HUES48 (cell line): ENCODE results near the gene RIGI.
"Not testable (repeated sequence)": the region's sequence is repeated elsewhere in the genome, so short reads cannot be mapped to it uniquely, and the experiment has no call there.

Source experiments
- H3K27ac ChIP-seq: one replicate; pipeline ENCODE4 v1.7.0; 2013; ENCODE audit warnings: low read depth, low read length, inconsistent platforms
- H3K27me3 ChIP-seq: 2 replicates; pipeline ENCODE4 v1.6.1; 2013; ENCODE audit warnings: mild to moderate bottlenecking, low read length; ENCODE audit not compliant: control insufficient read depth, insufficient read depth
- H3K36me3 ChIP-seq: 2 replicates; pipeline ENCODE4 v1.6.1; 2013; ENCODE audit warnings: low read length; ENCODE audit not compliant: control insufficient read depth, insufficient read depth
- H3K4me1 ChIP-seq: 2 replicates; pipeline ENCODE4 v1.6.1; 2013; ENCODE audit warnings: mild to moderate bottlenecking, low read length; ENCODE audit not compliant: control insufficient read depth, insufficient read depth
- H3K4me3 ChIP-seq: 2 replicates; pipeline ENCODE4 v1.5.1; 2013; ENCODE audit warnings: mild to moderate bottlenecking, low read depth, low read length
- H3K9ac ChIP-seq: 2 replicates; pipeline ENCODE4 v1.6.1; 2013; ENCODE audit warnings: mild to moderate bottlenecking, low read depth, low read length, moderate library complexity
- H3K9me3 ChIP-seq: 2 replicates; pipeline ENCODE4 v1.6.1; 2013; ENCODE audit warnings: low read length; ENCODE audit not compliant: control insufficient read depth, insufficient read depth

The RIGI gene

DNA sequence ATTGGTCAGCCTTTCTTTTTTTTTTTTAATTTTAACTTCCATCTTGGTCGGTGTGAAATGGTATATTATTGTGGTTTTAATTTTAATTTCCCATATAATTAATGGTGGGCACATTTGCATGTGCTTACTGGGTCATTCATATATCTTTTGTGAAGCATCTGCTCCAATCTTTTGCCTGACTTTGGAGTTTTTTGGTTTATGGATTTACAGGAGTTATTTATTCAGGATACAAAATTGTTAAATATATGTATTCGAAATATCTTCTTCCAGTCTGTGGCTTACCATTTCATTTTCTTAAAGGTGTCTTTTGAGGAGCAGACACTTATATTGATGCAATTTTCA, 682 bp upstream of the RIGI start:
- Histone ChIP-seq H3K9ac (no peak overlapping the region), H3K9me3 (peaks cover 4% of the 10 kb centered on the region), H3K27me3 (no peaks in the 10 kb centered on the region), H3K4me1 (peaks cover 16% of the 10 kb centered on the region), H3K27ac (no peak overlapping the region), H3K4me3 (peak overlapping the region; percentile 82), H3K36me3 (peaks cover 3% of the 10 kb centered on the region; the same call in 1 of the 2 replicates)

DNA sequence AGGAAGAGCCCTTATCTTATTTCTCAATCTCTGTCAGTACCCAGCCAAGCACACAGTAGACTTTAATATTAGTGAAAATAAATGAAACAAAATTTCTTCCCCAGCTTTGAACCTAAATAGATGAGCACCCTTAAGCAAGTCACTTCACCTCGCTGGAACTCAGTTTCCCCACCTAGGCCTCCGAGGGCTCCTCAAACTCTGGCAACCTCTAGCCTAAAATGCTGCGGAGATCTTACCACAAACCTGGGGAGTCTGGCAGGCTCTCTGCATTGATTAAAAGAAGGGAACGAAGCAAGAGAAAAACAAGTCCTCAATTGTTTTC, 326 bp downstream of the RIGI start:
- H3K4me1 ChIP-seq = peaks cover 16% of the 10 kb centered on the region
- peaks cover 3% of the 10 kb centered on the region; the same call in 1 of the 2 replicates for H3K36me3 ChIP-seq
- H3K9me3 ChIP-seq = peaks cover 10% of the 10 kb centered on the region
- H3K9ac ChIP-seq = peak overlapping the region; percentile 69
- H3K4me3 ChIP-seq = peak overlapping the region; percentile 82
- peak overlapping the region; percentile 52 for H3K27ac ChIP-seq
- H3K27me3 ChIP-seq = no peaks in the 10 kb centered on the region

- Histone ChIP-seq H3K27ac (no peak overlapping the region), H3K9ac (peak overlapping the region; percentile 69; the same call in 1 of the 2 replicates), H3K4me3 (peak overlapping the region; percentile 82), H3K9me3 (peaks cover 13% of the 10 kb centered on the region), H3K27me3 (no peaks in the 10 kb centered on the region), H3K36me3 (peaks cover 3% of the 10 kb centered on the region; the same call in 1 of the 2 replicates), H3K4me1 (peaks cover 16% of the 10 kb centered on the region)
These were observed 896 bp downstream of the RIGI start for GRCh38 chr9:32524892-32525708.

DNA sequence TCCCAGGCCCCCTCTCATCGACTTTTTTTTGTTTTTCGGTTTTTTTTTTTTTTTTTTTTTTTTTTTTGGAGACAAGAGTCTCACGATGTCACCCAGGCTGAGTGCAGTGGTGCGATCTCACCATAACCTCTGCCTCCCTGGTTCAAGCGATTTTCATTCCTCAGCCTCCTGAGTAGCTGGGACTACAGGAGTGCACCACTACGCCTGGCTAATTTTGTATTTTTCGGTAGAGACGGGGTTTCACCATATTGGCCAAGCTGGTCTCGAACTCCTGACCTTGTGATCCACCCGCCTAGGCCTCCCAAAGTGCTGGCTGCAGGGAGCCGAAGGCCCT, 1.5 kb downstream of the RIGI start:
- not testable (repeated sequence) for H3K27ac ChIP-seq, H3K27me3 ChIP-seq, H3K9ac ChIP-seq, H3K36me3 ChIP-seq
- Histone ChIP-seq H3K4me1 (peaks cover 16% of the 10 kb centered on the region), H3K4me3 (peak overlapping the region; percentile 82; the same call in 1 of the 2 replicates), H3K9me3 (peaks cover 19% of the 10 kb centered on the region)

GRCh38 chr9:32523910-32524309, 2.1 kb downstream of the RIGI start:
- Histone ChIP-seq H3K27ac (no peak overlapping the region), H3K9me3 (peaks cover 25% of the 10 kb centered on the region), H3K4me3 (no peak overlapping the region), H3K27me3 (no peaks in the 10 kb centered on the region), H3K4me1 (peaks cover 16% of the 10 kb centered on the region), H3K9ac (no peak overlapping the region), H3K36me3 (peaks cover 3% of the 10 kb centered on the region; the same call in 1 of the 2 replicates)

DNA sequence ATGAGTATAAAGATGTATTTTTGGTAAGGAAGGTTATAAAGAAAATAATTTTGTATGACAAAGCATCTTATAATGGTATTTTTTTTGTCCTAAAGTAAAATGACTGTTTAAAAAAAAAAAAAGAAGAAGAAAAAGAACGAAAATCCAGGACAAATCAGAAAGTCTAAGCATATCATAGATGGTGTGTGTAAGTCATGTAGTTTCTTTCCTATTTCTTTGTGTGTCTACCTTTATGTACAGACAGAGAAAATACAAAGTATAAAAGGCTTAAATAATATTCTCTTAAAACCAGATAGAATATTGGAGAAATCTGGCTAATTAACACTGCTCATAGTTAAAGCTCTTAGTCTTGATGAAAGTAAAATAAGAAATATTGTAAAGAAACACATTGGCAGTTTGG, 7.7 kb downstream of the RIGI start:
- no peak overlapping the region for H3K27ac ChIP-seq
- H3K4me3 ChIP-seq = no peak overlapping the region
- no peak overlapping the region for H3K9ac ChIP-seq
- no peaks in the 10 kb centered on the region for H3K4me1 ChIP-seq
- peaks cover 3% of the 10 kb centered on the region; the same call in 1 of the 2 replicates for H3K36me3 ChIP-seq
- H3K27me3 ChIP-seq = no peaks in the 10 kb centered on the region
- H3K9me3 ChIP-seq = peaks cover 53% of the 10 kb centered on the region

DNA sequence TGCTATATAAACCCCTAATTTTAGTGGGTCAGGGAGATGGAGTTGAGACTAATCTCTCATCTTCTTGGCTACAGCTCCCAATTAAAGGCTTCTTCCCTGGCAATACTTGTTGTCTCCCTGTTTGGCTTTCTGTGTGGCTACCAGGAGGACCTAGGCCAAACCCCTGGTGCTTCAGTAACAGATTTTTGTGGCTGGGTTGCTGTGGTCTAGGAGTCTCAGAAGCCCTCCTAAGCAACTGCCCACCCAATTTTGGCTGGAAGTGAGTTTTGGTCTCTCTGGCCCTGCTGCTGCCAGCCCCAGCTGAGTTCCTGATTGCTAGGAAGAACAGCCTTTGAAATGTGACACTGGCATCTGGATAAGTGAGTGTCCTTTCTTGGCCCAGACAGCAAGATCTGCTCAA, 9.8 kb downstream of the RIGI start:
- Histone ChIP-seq H3K4me3 (no peak overlapping the region), H3K4me1 (no peaks in the 10 kb centered on the region), H3K9ac (no peak overlapping the region), H3K9me3 (peaks cover 45% of the 10 kb centered on the region), H3K27ac (no peak overlapping the region), H3K36me3 (no peaks in the 10 kb centered on the region), H3K27me3 (no peaks in the 10 kb centered on the region)

GRCh38 chr9:32508728-32509127, 17.3 kb downstream of the RIGI start:
- Histone ChIP-seq H3K9me3 (no peaks in the 10 kb centered on the region), H3K4me1 (peaks cover 8% of the 10 kb centered on the region; the same call in 1 of the 2 replicates), H3K27me3 (no peaks in the 10 kb centered on the region), H3K4me3 (no peak overlapping the region), H3K9ac (no peak overlapping the region), H3K27ac (no peak overlapping the region), H3K36me3 (no peaks in the 10 kb centered on the region)

- peaks cover 4% of the 10 kb centered on the region; the same call in 1 of the 2 replicates for H3K36me3 ChIP-seq
- peaks cover 8% of the 10 kb centered on the region; the same call in 1 of the 2 replicates for H3K4me1 ChIP-seq
- H3K9me3 ChIP-seq = no peaks in the 10 kb centered on the region
- H3K27me3 ChIP-seq = no peaks in the 10 kb centered on the region
- H3K27ac ChIP-seq = peak overlapping the region; percentile 32
- no peak overlapping the region for H3K9ac ChIP-seq
- no peak overlapping the region for H3K4me3 ChIP-seq
These were observed 23.0 kb downstream of the RIGI start for GRCh38 chr9:32503008-32503407.

DNA sequence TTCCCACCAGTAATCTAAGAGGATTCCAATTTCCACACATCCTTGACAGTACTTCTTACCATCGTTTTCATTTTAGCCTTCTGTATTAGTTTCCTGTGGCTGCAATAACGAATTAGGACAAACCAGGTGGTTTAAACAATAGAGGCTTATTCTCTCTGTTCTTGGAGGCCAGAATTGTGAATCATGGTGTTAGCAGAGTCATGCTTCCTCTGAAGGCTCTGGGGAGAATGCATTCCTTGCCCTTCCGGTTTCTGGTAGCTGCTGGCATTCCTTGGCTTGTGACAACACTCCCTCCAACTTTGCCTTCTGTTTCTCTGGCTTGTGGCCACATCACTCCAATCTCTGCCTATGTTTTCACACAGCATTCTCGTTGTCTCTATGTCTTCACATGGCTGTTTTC, 23.5 kb downstream of the RIGI start:
- peaks cover 8% of the 10 kb centered on the region; the same call in 1 of the 2 replicates for H3K4me1 ChIP-seq
- no peak overlapping the region for H3K27ac ChIP-seq
- H3K4me3 ChIP-seq = no peak overlapping the region
- peaks cover 4% of the 10 kb centered on the region; the same call in 1 of the 2 replicates for H3K36me3 ChIP-seq
- H3K27me3 ChIP-seq = no peaks in the 10 kb centered on the region
- H3K9ac ChIP-seq = no peak overlapping the region
- H3K9me3 ChIP-seq = no peaks in the 10 kb centered on the region

GRCh38 chr9:32501868-32502267, 24.1 kb downstream of the RIGI start:
- Histone ChIP-seq H3K36me3 (peaks cover 4% of the 10 kb centered on the region; the same call in 1 of the 2 replicates), H3K27me3 (no peaks in the 10 kb centered on the region), H3K9ac (no peak overlapping the region), H3K9me3 (no peaks in the 10 kb centered on the region), H3K27ac (no peak overlapping the region), H3K4me1 (peaks cover 8% of the 10 kb centered on the region; the same call in 1 of the 2 replicates), H3K4me3 (no peak overlapping the region)
